ENCODE data around the gene GULP1.
"Not testable (repeated sequence)": the region's sequence is repeated elsewhere in the genome, so short reads cannot be mapped to it uniquely, and the experiment has no call there.

GULP1 gene

GRCh38 chr2:188416367-188416766 lies 124.7 kb downstream of the GULP1 start:
- DNase-seq (ENCODE audit: low read depth) = no peak

- DNase-seq (ENCODE audit: low read depth) = no peak
Measured at GRCh38 chr2:188422726-188423125, 131.1 kb downstream of the GULP1 start.

GRCh38 chr2:188425266-188425665 lies 133.6 kb downstream of the GULP1 start:
- no peak for DNase-seq (ENCODE audit: low read depth)

- no peak for DNase-seq (ENCODE audit: low read depth)
Measured at GRCh38 chr2:188426121-188426520, 134.4 kb downstream of the GULP1 start.

- DNase-seq (ENCODE audit: low read depth) = no peak
Measured at GRCh38 chr2:188430705-188431104, 139.0 kb downstream of the GULP1 start.

GRCh38 chr2:188434018-188434417 lies 142.3 kb downstream of the GULP1 start:
- DNase-seq (ENCODE audit: low read depth) = no peak

DNA sequence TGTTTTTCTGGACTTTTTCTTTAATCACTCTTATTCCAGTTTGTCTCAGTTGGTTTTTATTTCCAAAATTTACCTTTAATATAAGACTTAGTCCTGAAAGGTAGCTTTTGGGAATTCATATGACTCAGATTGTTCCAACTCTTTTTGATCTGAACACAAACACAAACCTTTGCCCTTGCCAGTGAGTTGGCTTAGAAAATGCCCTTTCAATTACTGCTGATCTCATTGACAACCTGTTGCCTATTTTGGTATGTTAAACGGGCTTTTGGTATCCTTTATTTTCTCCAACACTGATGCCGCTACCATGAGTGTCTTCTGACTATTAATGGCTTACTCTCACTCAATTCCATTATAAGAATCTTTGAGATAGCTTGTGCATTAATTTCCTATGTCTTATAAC lies 143.4 kb downstream of the GULP1 start:
- no peak for DNase-seq (ENCODE audit: low read depth)

DNA sequence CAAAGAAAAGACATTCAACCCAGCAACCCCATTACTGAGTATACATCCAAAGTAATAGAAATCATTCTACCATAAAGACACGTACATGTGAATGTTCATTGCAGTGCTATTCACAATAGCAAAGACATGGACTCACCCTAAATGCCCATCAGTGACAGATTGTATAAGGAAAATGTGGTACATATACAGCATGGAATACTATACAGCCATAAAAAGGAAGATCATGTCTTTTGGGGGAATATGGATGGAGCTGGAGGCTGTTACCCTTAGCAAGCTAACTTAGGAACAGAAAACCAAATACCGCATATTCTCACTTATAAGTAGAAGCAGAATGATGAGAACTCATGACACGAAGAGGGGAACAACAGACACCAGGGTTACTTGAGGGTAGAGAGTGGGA lies 145.9 kb downstream of the GULP1 start:
- DNase-seq (ENCODE audit: low read depth) = no peak

GRCh38 chr2:188439986-188440385 lies 148.3 kb downstream of the GULP1 start:
- DNase-seq (ENCODE audit: low read depth) = no peak

GRCh38 chr2:188440849-188441248 lies 149.2 kb downstream of the GULP1 start:
- no peak for DNase-seq (ENCODE audit: low read depth)

DNA sequence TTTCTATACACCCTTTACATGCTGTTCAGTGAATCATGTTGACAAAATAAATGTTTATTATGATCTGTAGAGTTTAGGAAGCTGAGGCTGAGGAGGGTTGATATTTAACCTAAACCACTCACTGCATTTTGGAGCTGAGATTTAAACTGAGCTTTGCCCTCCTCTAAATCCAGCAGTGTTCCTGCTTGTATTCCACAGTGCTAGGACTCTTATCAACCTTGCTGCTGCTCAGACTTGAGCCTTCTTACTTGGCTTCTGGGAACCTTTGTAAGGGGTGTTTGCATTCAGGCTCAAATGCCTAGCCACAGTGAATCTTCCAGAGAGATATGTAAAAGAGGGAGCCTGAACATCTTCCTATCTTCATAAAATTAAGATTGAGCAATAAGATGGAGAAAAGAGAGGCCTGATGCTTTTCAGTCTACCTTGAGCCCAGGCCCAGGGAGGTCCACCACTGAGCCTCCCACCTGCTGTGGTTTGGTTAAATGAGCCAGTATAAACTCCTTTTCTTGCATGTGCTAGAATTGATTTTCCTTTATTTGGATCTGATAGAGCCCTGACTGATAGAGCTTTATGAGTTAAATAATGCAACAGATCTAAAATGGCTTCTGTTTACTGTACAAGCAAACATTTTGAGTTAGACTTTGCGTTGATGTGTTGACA lies 149.7 kb downstream of the GULP1 start:
- no peak for DNase-seq (ENCODE audit: low read depth)

- no peak for DNase-seq (ENCODE audit: low read depth)
Measured at GRCh38 chr2:188443207-188443606, 151.5 kb downstream of the GULP1 start.

- no peak for DNase-seq (ENCODE audit: low read depth)
Measured at GRCh38 chr2:188444106-188444835, 152.6 kb downstream of the GULP1 start.

DNA sequence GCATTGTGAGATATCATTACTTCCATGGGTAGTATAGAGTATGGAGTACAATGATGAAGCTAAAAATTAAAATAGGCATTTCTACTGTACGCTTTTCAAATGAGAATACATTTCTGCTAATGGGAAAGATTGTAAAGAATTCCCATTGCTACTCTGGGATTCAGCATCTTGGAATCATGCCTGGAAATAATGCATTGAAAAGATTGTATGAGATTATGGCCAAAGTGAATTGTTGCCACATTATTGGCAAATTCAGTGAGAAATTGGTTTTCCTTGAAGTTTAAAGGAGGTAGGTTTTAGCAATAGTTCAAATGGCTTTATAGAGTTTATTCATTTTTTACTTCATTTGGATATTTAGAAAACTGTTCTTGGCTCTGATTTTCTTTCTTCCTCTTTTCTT lies 157.9 kb downstream of the GULP1 start:
- no peak for DNase-seq (ENCODE audit: low read depth)

GRCh38 chr2:188449971-188450370 lies 158.3 kb downstream of the GULP1 start:
- DNase-seq (ENCODE audit: low read depth) = no peak

GRCh38 chr2:188450732-188451483 lies 159.2 kb downstream of the GULP1 start:
- peak; percentile 3 for DNase-seq (ENCODE audit: low read depth)

GRCh38 chr2:188452084-188452483 lies 160.4 kb downstream of the GULP1 start:
- no peak for DNase-seq (ENCODE audit: low read depth)

- no peak for DNase-seq (ENCODE audit: low read depth)
Measured at GRCh38 chr2:188456114-188456909, 164.6 kb downstream of the GULP1 start.

GRCh38 chr2:188459061-188459460 lies 167.4 kb downstream of the GULP1 start:
- no peak for DNase-seq (ENCODE audit: low read depth)

GRCh38 chr2:188466078-188466477 lies 174.4 kb downstream of the GULP1 start:
- not testable (repeated sequence) for DNase-seq (ENCODE audit: low read depth)

- DNase-seq (ENCODE audit: low read depth) = no peak
Measured at GRCh38 chr2:188466761-188467160, 175.1 kb downstream of the GULP1 start.

DNA sequence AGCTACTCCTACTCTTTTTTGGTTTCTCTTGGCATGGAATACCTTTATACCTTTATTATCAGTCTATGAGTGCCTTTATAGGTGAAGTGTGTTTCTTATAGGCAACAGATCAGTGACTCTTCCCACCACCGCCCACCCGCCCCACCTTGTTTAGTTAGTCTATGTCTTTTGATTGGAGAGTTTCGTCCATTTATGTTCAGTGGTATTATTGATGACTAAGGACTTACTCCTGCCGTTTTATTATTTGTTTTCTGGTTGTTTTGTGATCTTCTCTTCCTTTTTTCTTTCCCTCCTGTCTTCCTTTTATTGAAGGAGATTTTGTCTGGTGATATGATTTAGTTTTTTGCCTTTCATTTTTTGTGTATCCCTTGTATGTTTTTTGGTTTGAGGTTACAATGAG lies 179.5 kb downstream of the GULP1 start:
- no peak for DNase-seq (ENCODE audit: low read depth)
